A549 (cell line): ENCODE results near the gene TNS2. TPM values are rescaled to one million over a fixed set of nuclear protein-coding genes. Genes with fewer than 3 reads are reported as not detected.

Experiments
- ATAC-seq, 2 experiments: fragments of 200-7000 bp in 1 of 2; fragments of >200 bp in 1 of 2; cut with Nextera tagmentation in 1 of 2; cut with Tn5 transposase in 1 of 2; 3 replicates each; pipeline versions ENCODE4 v1.8.0 to v1.9.1; 2018 to 2020; ENCODE audit warnings: mild to moderate bottlenecking in 1 of 2, moderate library complexity in 1 of 2
- CTCF ChIA-PET: fragments of 300-600 bp; sonication (Branson Sonifier 250); formaldehyde crosslinking; extraction: SDS; loops from one replicate; lab custom pipeline; 2021; ENCODE audit warnings: antibody characterized with exemption, inconsistent platforms; lab: Yijun Ruan, JAX
- POLR2A ChIA-PET: fragments of 350-600 bp; formaldehyde crosslinking; extraction: SDS; loops from one replicate; lab custom pipeline; 2021; ENCODE audit warnings: antibody characterized with exemption, inconsistent platforms; lab: Yijun Ruan, JAX
- DNase-seq, 2 experiments: peaks; one replicate each; pipeline versions ENCODE4 v3.0.0 to v3.0.0-alpha.2; 2011 to 2016; ENCODE audit warnings: low read depth in 1 of 2, low spot score in 1 of 2
- FAIRE-seq: peaks from 2 replicates; lab custom pipeline; 2011; peaks lifted over from hg19 to GRCh38; lab: Jason Lieb, UNC
- H3K27ac ChIP-seq, 2 experiments: fragments of >200 bp; sonication (Bioruptor Twin); formaldehyde crosslinking; 3 replicates each; pipeline ENCODE4 v1.5.1; 2016 to 2017
- H3K4me1 ChIP-seq: fragments of >200 bp; sonication (Bioruptor Twin); formaldehyde crosslinking; 3 replicates; pipeline ENCODE4 v1.6.1; 2016
- H3K4me2 ChIP-seq: fragments of >200 bp; sonication (Bioruptor Twin); formaldehyde crosslinking; 3 replicates; pipeline ENCODE4 v1.6.1; 2016
- H3K4me3 ChIP-seq: fragments of >200 bp; sonication (Bioruptor Twin); formaldehyde crosslinking; 3 replicates; pipeline ENCODE4 v1.5.1; 2016
- H3K9me3 ChIP-seq: fragments of >200 bp; sonication (Bioruptor Twin); formaldehyde crosslinking; 3 replicates; pipeline ENCODE4 v1.6.1; 2016
- BCL3 ChIP-seq: fragments of >200 bp; sonication (Bioruptor Twin); formaldehyde crosslinking; IDR thresholded peaks from 3 replicates; pipeline ENCODE4 v1.6.1; 2016
- CBX8 ChIP-seq: fragments of 200-600 bp; sonication (generic); IDR thresholded peaks from 2 replicates; pipeline ENCODE4 v1.6.1; 2016
- E2F6 ChIP-seq: IDR thresholded peaks from 2 replicates; pipeline ENCODE4 v1.6.1; 2012; ENCODE audit warnings: low read depth, borderline replicate concordance
- GATA3 ChIP-seq: IDR thresholded peaks from 2 replicates; pipeline ENCODE4 v1.6.1; 2012; ENCODE audit warnings: borderline replicate concordance
- HOXB13 ChIP-seq: fragments of 250-450 bp; sonication (Bioruptor Pico); IDR thresholded peaks from 2 replicates; pipeline ENCODE4 v1.5.0; 2020; ENCODE audit warnings: low read depth, mild to moderate bottlenecking, moderate library complexity
- JUN ChIP-seq, 2 experiments: fragments of >200 bp; sonication (Bioruptor Twin); formaldehyde crosslinking; IDR thresholded peaks; 2 replicates in 1 of 2; 3 replicates in 1 of 2; pipeline ENCODE4 v1.6.1; 2016 to 2017
- KDM1A ChIP-seq: fragments of 200-600 bp; sonication (generic); IDR thresholded peaks from 2 replicates; pipeline ENCODE4 v1.6.1; 2016; ENCODE audit warnings: low read depth, mild to moderate bottlenecking
- MAX ChIP-seq: IDR thresholded peaks from 2 replicates; pipeline ENCODE4 v1.6.1; 2012
- MAZ ChIP-seq: fragments of 150-350 bp; IDR thresholded peaks from 2 replicates; pipeline ENCODE4 v1.6.1; 2014; ENCODE audit warnings: antibody characterized with exemption, low read depth, low read length, borderline replicate concordance
- NPAS2 ChIP-seq: fragments of 250-450 bp; sonication (Bioruptor Pico); IDR thresholded peaks from 2 replicates; pipeline ENCODE4 v1.8.0; 2022; ENCODE audit warnings: mild to moderate bottlenecking, moderate library complexity, borderline replicate concordance
- PBX3 ChIP-seq: IDR thresholded peaks from 2 replicates; pipeline ENCODE4 v1.6.1; 2012
- PHF8 ChIP-seq: fragments of 200-600 bp; sonication (generic); IDR thresholded peaks from 2 replicates; pipeline ENCODE4 v1.6.1; 2016; ENCODE audit warnings: low read depth, mild to moderate bottlenecking, antibody characterized with exemption, moderate library complexity, borderline replicate concordance
- POLR2A ChIP-seq: IDR thresholded peaks from 2 replicates; pipeline ENCODE4 v1.6.1; 2012; ENCODE audit warnings: mild to moderate bottlenecking, low read length
- RCOR1 ChIP-seq: fragments of 150-350 bp; IDR thresholded peaks from 2 replicates; pipeline ENCODE4 v1.6.1; 2014; ENCODE audit warnings: antibody characterized with exemption, low read length, low read depth
- RFX5 ChIP-seq: fragments of 450-650 bp; IDR thresholded peaks from 2 replicates; pipeline ENCODE4 v1.7.1; 2014; ENCODE audit warnings: antibody characterized with exemption, mild to moderate bottlenecking, moderate library complexity
- TFCP2L1 ChIP-seq: fragments of 250-450 bp; sonication (Bioruptor Pico); IDR thresholded peaks from 2 replicates; pipeline ENCODE4 v1.5.0; 2021; ENCODE audit warnings: mild to moderate bottlenecking
- USF2 ChIP-seq: fragments of 450-650 bp; IDR thresholded peaks from 2 replicates; pipeline ENCODE4 v1.6.1; 2014; ENCODE audit warnings: antibody characterized with exemption
- ZFP36 ChIP-seq: fragments of 450-650 bp; IDR thresholded peaks from 2 replicates; pipeline ENCODE4 v1.6.1; 2014; ENCODE audit warnings: borderline replicate concordance; ENCODE audit not compliant: partially characterized antibody
- WGBS: methylation state at CpG from one replicate; pipeline ENCODE4 v1.1.6; 2017; ENCODE audit errors: missing lambda C conversion rate; 5-methylcytosine and 5-hydroxymethylcytosine counted together
- polyA plus RNA-seq, 4 experiments: library from polyadenylated mRNA; depleted of rRNA in 3 of 4; stranded (reverse); fragments of >200 nt; fragmentation: RNase III in 1 of 4; extraction: RNeasy Plus Mini Kit Qiagen cat#74134 plus additional on column Dnase treatment in 1 of 4; gene quantifications; 2 replicates in 3 of 4; 3 replicates in 1 of 4; pipeline ENCODE4 v1.2.3, GENCODE V29; 2011 to 2017

Gene TNS2
- polyA plus RNA-seq, 2 of the 4 experiments (the other 2 are of a cell fraction), result 11.5 to 15.3 TPM

GRCh38 chr12:53079226-53080117 is 29.6 kb downstream of the TNS2 start, which contains the start of gene SPRYD3:
SPRYD3 (minus strand) TSS chr12:53079390; CDS start chr12:53079333, 57 bp downstream.
- H3K27ac ChIP-seq, result peak within 1 kb of the TSS; percentile 86 to 94
- FAIRE-seq, result no peak
- 12% methylated on average over 37 of the region's 67 CpGs for WGBS
- H3K9me3 ChIP-seq, result peaks cover 7% of the 10 kb centered on the region; the same call in 2 of the 3 replicates
- peak within 1 kb of the TSS; percentile 56 for H3K4me3 ChIP-seq
- ChIA-PET POLR2A (interaction anchor here (0.7 to 4.1 kb wide), 22 partner anchors 11 to 220 kb away, joined by 3 to 46 read pairs (median 4); partner anchors contain the start of genes CSAD, IGFBP6, MYG1 and PFDN5), CTCF (interaction anchor here (0.8 to 45.5 kb wide), 10 partner anchors 9 to 242 kb away, joined by 3 to 1424 read pairs (median 4); partner anchors contain the start of genes AAAS, IGFBP6, SOAT2 and SPRYD3)
- peak within 1 kb of the TSS; percentile 92 for H3K4me2 ChIP-seq
- peak; percentile 99 to 100 for DNase-seq
- peak; percentile 98 to 99 for ATAC-seq
- H3K4me1 ChIP-seq, result peaks cover 10% of the 10 kb centered on the region; the same call in 2 of the 3 replicates
- TF ChIP-seq MAZ, result no peak
- peak; percentile 83; the same call in 1 of the 2 replicates for TF ChIP-seq PHF8
- TF ChIP-seq TFCP2L1 (CRISPR knock-in tag), result 0 out of 2 replicates have a peak, but pooled peaks have one; percentile 35
- TF ChIP-seq BCL3, result peak; percentile 89
- peak; percentile 88 for TF ChIP-seq RFX5
- TF ChIP-seq POLR2A, result peak; percentile 99
- TF ChIP-seq RCOR1, result no peak
- peak; percentile 58; the same call in 1 of the 2 replicates for TF ChIP-seq E2F6
- no peak for TF ChIP-seq KDM1A
- peak; percentile 27; the same call in 1 of the 2 replicates for TF ChIP-seq GATA3
- TF ChIP-seq MAX, result peak; percentile 76
- TF ChIP-seq PBX3, result peak; percentile 99
- peak; percentile 5 to 86; a peak in 3 of 5 replicates for TF ChIP-seq JUN (IDR thresholded peaks at IDR 0.05)

- H3K4me3 ChIP-seq, result no peak overlapping the region
- peaks cover 10% of the 10 kb centered on the region; the same call in 2 of the 3 replicates for H3K4me1 ChIP-seq
- FAIRE-seq, result no peak
- ATAC-seq, result no peak
- ChIA-PET CTCF (interaction anchor here (38.0 to 45.5 kb wide), 2 partner anchors 5 to 18 kb away, joined by 1424 read pairs; partner anchors contain the start of genes IGFBP6, SOAT2, SPRYD3 and TNS2), POLR2A (interaction anchor here (0.7 kb wide), 1 partner anchor 68 kb away, joined by 3 read pairs; no protein-coding TSS in a partner anchor)
- peaks cover 12% of the 10 kb centered on the region; the same call in 2 of the 3 replicates for H3K9me3 ChIP-seq
- no peak overlapping the region for H3K27ac ChIP-seq
- no peak for DNase-seq
- TF ChIP-seq HOXB13 (no peak), USF2 (no peak), NPAS2 (no peak), CBX8 (no peak), ZFP36 (no peak), PBX3 (no peak)
- WGBS, result 25% methylated on average over 2 of the region's 2 CpGs
- no peak overlapping the region for H3K4me2 ChIP-seq
Observed at GRCh38 chr12:53082637-53083175, 32.8 kb downstream of the TNS2 start.
